ENCODE results near the gene UBXN4. TPM values are rescaled to one million over a fixed set of nuclear protein-coding genes. Genes with fewer than 3 reads are reported as not detected.

The UBXN4 gene
- total and polyA plus RNA-seq, 2 of the 13 experiments (the other 11 are each of a cell fraction or from before 2014, with no cell fraction given) = 74.2 to 104 TPM

- TF ChIP-seq ZNF780A (CRISPR knock-in tag; IDR thresholded peaks at IDR 0.05) = peak; percentile 39; the same call in 1 of the 2 replicates
- no peak for TF ChIP-seq HNF1A (IDR thresholded peaks at IDR 0.05; ENCODE audit: low read depth)
- peak; percentile 51; the same call in 1 of the 2 replicates for TF ChIP-seq HNF1A (CRISPR knock-in tag; IDR thresholded peaks at IDR 0.05; ENCODE audit: borderline replicate concordance)
- no peak; the same call in 1 of the 2 replicates for TF ChIP-seq ZNF619 (CRISPR knock-in tag; IDR thresholded peaks at IDR 0.05)
- no peak for TF ChIP-seq ARHGAP35 (CRISPR knock-in tag; IDR thresholded peaks at IDR 0.05; ENCODE audit: borderline replicate concordance)
- TF ChIP-seq NR2F1 (CRISPR knock-in tag; IDR thresholded peaks at IDR 0.05) = no peak; a peak in 1 of 4 replicates
- TF ChIP-seq ZNF282 (IDR thresholded peaks at IDR 0.05; ENCODE audit: partially characterized antibody) = no peak
- peak; percentile 71 for TF ChIP-seq ZBTB7B (CRISPR knock-in tag; IDR thresholded peaks at IDR 0.05)
- peak; percentile 93 for TF ChIP-seq ZNF574 (CRISPR knock-in tag; IDR thresholded peaks at IDR 0.05)
- TF ChIP-seq, protein P1, sequence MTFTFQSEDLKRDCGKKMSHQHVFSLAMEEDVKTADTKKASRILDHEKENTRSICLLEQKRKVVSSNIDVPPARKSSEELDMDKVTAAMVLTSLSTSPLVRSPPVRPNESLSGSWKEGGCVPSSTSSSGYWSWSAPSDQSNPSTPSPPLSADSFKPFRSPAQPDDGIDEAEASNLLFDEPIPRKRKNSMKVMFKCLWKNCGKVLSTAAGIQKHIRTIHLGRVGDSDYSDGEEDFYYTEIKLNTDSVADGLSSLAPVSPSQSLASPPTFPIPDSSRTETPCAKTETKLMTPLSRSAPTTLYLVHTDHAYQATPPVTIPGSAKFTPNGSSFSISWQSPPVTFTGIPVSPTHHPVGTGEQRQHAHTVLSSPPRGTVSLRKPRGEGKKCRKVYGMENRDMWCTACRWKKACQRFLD (CRISPR knock-in tag; IDR thresholded peaks at IDR 0.05; ENCODE audit: borderline replicate concordance) = peak; percentile 92; the same call in 1 of the 2 replicates
- TF ChIP-seq PITX1 (CRISPR knock-in tag; IDR thresholded peaks at IDR 0.05) = peak; percentile 48
- TF ChIP-seq FIP1L1 (IDR thresholded peaks at IDR 0.05; ENCODE audit: borderline replicate concordance, insufficient read depth, low read depth, low read length) = no peak
- TF ChIP-seq ZSCAN31 (CRISPR knock-in tag; IDR thresholded peaks at IDR 0.05; ENCODE audit: low read depth) = no peak; the same call in 1 of the 2 replicates
- TF ChIP-seq CREB1 (IDR thresholded peaks at IDR 0.05) = peak; percentile 93
- peak; percentile 97 for TF ChIP-seq CREB1 (CRISPR knock-in tag; IDR thresholded peaks at IDR 0.05)
- TF ChIP-seq, protein P2, sequence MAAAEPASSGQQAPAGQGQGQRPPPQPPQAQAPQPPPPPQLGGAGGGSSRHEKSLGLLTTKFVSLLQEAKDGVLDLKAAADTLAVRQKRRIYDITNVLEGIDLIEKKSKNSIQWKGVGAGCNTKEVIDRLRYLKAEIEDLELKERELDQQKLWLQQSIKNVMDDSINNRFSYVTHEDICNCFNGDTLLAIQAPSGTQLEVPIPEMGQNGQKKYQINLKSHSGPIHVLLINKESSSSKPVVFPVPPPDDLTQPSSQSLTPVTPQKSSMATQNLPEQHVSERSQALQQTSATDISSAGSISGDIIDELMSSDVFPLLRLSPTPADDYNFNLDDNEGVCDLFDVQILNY (CRISPR knock-in tag; conservative IDR thresholded peaks at IDR 0.05) = no peak
- peak; percentile 83 for TF ChIP-seq ZNF598 (CRISPR knock-in tag; IDR thresholded peaks at IDR 0.05; ENCODE audit: borderline replicate concordance)
- TF ChIP-seq RBAK (CRISPR knock-in tag; IDR thresholded peaks at IDR 0.05) = no peak
- TF ChIP-seq MXD3 (CRISPR knock-in tag; IDR thresholded peaks at IDR 0.05) = no peak; the same call in 1 of the 2 replicates
These were observed at the start of gene UBXN4 (continued) for GRCh38 chr2:135741395-135742324.

All from HepG2 (cell line).